GM19239 (cell line): ENCODE measurements around the gene MMP24.
"Not testable (repeated sequence)": the region's sequence is repeated elsewhere in the genome, so short reads cannot be mapped to it uniquely, and the experiment has no call there.

ENCODE experiments used
- DNase-seq: peaks from one replicate; pipeline ENCODE4 v3.0.0; 2011; ENCODE audit warnings: low spot score; ENCODE audit not compliant: insufficient read length
- FAIRE-seq: peaks from 2 replicates; lab custom pipeline; 2011; peaks lifted over from hg19 to GRCh38; lab: Jason Lieb, UNC

MMP24 gene

DNA sequence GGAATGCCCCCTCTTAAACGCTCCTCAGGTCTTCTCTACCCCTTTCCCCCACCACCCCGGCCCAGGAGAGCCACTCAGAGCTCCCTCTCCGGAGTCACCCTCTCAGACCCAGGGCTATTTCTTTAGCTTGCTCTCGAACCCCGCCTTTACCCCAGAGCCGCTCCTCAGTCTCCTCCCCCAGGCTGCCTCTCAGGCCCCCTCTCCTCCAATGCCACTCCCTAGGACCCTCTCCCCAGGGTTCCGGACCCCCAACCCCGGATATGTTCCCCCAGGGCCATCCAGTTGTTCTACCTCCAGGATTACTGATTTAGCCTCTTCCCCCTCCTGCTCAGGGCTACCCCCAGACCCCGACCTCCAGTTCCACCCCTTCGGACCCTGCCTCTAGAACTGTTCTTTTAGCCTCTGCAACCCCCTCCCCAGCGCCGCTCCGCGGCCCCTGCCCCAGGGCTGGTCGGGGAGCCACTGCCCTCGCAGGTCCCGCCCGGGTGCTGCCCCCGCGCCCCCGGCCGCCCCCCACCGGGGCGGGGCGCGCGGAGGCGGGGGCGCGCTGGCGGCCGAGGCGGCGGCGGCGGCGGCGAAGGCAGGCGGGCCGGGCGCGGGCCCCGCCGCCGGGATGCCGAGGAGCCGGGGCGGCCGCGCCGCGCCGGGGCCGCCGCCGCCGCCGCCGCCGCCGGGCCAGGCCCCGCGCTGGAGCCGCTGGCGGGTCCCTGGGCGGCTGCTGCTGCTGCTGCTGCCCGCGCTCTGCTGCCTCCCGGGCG, at the start of gene MMP24:
TSS of gene MMP24 (plus strand) at position 565 of the 758 bp plus-strand sequence. CDS start at position 614, 49 bp downstream.
- DNase-seq (peak; percentile 54), FAIRE-seq (no peak)

DNA sequence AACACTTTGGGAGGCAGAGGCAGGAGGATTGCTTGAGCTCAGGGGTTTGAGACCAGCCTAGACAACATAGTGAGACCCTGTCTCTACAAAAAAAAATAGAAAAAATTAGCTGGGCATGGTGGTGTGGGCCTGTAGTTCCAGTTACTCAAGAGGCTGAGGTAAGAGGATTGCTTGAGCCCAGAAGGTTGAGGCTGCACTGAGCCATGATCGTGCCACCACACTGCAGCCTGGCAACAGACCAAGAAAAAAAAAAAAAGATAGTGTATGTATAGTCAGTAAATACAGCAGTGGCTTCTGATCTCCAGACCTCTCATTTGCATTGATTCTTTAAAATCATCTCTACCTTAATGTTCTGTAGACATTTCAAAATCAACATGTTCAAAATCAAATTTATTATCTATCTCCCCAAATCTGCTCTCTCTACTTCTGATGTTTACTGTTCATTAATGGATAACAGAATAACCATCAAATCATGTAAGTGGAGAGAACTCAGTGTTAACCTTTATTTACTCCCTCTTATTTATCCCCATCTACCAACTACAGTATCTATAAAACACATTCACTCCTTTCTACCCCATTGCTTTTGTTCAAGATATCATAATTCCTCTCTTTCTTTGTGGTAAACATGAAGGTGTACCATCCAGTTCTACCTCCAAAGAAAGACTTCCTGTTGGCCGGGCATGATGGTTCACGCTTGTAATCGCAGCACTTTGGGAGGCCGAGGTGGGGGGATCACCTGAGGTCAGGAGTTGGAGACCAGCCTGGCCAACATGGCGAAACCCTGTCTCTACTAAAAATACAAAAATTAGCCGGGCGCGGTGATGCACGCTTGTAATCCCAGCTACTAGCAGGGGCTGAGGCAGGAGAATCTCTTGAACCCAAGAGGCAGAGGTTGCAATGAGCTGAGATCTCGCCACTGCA, 46.9 kb upstream of the MMP24 start:
- no peak for DNase-seq
- no peak for FAIRE-seq

DNA sequence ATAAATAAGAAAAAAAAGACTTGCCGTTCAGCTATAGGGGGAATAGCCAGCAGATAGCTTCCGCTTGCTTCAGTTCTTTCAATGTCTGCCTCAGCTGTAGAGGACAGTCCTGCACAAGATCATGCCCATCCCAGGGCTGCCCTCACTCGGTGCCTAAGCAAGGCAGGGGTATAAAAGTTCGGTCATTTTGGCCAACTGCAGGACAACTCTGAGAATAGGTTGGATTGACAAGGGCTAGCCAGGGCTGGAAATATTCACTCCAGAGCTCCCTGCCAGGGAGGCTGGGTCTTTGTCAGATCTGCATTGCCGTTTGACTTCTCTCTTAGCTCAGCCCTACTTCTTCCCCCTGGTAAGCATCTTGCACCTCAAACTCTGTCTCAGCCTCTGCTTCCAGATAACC, 46.2 kb upstream of the MMP24 start:
- FAIRE-seq: no peak

DNA sequence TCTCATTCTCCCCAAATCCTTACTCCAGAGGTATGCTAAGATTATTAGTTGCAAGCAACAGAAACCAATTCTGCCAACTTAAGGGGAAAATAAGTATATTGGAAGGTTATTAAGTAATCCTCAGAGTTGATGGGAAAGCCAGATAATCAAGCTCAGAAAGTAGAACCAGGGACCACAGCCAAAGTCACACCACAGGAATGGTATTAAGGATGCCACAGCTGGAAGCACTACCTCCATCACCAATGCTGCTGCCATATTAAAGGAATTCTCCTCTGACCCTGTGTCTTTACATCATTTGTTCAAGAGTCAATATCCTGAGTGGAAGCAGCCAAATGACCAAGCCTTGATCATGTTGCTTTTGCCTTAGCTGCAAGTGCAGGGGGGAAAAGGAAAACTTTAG, 44.8 kb upstream of the MMP24 start:
- FAIRE-seq (no peak), DNase-seq (no peak)

More for the DNA sequence above, 46.2 kb upstream of the MMP24 start:
- no peak for DNase-seq

DNA sequence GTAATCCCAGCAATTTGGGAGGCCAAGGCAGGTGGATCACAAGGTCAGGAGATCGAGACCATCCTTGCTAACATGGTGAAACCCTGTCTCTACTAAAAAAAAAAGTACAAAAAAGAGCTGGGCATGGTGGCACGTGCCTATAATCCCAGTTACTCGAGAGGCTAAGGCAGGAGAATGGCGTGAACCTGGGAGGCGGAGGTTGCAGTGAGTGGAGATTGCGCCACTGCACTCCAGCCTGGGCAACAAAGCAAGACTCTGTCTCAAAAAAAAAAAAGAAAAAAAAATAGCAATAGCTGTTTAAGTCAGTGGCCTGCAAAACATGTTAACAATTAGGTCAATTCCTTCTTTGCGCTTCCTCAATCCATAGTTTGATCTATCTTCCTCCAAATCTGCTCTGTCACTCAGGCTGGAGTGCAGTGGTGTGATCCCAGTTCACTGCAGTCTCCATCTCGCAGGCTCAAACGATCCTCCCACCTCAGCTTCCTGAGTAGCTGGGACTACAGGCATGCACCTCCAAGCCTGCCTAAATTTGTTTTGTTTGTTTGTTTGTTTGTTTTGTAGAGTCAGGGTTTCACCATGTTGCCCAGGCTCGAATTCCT, 39.7 kb upstream of the MMP24 start:
- not testable (repeated sequence) for FAIRE-seq, DNase-seq

DNA sequence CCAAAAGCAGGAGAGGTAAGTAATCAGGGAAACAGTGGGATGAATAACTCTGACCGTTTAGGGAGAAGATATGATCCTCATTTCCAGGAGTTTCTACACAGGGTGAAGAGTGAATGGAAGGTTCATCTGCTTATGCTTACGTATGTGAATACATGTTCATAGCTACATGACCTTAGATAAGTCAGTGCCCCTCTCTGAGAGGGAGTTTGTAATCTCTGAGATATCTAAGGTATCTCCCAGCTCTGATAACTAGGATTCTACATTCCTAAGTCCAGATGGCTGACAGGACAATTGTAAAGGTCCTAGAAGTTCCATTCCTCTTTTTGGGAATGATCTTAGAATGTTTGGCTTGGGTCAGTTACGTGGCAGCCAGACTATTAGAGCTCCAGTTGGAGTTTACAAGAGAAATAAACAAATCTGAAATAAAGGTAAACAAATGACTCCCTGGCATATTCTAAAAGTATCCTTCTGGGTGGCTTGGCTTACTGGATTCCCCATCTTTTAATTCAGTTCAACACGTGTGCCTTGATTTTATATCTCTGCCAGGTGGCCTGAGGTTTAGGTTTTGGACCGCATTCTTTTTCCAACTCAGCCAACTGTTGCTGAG, 38.8 kb upstream of the MMP24 start:
- FAIRE-seq (no peak), DNase-seq (no peak)

DNA sequence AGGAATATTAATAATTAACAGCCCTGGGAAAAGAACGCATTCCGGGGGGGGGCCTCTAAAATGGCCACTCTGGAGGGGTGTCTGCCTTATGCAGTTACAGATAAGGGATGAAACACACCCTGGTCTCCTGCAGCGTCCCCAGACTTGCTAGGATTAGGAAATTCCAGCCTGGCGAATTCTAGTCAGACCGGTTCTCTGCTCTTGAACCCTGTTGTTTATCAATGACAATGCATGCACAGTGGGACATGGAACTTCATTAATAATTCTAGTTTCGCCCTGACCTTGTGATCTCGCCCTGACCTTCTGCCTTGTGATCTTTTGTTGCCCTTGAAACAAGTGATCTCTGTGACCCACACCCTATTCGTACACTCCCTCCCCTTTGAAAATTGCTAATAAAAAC, 37.3 kb upstream of the MMP24 start:
- not testable (repeated sequence) for FAIRE-seq, DNase-seq

DNA sequence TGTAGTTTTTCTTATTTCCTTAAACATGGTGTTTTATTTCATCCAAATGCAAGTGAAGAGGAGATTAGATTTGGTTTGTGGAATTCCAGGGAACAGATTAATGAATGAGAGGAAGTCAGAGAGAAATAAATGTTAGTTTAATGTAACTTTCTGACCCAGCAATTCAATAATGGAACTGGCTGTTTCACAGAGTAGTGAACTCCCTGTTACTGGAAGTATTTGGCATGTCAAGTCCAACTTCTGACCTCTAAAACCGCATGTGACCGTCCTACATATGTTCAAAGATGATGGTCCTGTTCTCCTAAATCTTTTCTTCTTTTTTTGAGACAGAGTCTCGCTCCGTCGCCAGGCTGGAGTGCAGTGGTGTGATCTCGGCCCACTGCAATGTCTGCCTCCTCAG, 35.9 kb upstream of the MMP24 start:
- FAIRE-seq (no peak), DNase-seq (no peak)

DNA sequence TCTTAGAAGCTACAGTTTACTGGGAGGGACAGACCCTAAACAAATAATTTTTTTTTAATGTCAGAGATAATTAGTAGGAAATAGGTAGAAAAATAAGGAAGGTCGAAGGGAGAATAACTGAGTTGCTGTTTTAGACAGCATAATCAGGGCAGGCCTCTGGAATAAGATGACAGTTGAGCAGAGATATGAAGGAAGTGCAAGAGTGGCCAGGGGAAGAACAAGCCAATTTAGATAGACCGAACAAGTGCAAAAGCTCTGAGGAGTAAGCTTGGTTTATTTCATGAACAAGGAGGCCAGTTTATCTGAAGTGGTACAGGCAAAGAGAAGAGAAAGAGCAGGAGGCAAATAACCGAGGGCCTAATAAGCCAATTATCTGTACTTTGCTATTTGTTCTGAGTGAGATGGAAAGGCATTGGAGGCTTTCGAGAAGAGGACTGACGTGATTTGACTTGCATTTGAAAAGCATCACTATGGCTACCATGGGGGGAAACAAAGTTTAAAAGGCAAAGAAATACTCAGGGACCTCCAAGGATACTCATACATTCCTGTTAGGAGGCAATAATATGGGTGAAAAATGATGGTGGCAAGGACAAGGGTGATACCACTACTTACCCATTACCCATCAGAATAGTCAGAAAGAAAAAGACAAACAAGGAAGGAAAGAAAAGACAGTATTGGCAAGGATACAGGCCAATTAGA, 34.9 kb upstream of the MMP24 start:
- FAIRE-seq (no peak), DNase-seq (no peak)

DNA sequence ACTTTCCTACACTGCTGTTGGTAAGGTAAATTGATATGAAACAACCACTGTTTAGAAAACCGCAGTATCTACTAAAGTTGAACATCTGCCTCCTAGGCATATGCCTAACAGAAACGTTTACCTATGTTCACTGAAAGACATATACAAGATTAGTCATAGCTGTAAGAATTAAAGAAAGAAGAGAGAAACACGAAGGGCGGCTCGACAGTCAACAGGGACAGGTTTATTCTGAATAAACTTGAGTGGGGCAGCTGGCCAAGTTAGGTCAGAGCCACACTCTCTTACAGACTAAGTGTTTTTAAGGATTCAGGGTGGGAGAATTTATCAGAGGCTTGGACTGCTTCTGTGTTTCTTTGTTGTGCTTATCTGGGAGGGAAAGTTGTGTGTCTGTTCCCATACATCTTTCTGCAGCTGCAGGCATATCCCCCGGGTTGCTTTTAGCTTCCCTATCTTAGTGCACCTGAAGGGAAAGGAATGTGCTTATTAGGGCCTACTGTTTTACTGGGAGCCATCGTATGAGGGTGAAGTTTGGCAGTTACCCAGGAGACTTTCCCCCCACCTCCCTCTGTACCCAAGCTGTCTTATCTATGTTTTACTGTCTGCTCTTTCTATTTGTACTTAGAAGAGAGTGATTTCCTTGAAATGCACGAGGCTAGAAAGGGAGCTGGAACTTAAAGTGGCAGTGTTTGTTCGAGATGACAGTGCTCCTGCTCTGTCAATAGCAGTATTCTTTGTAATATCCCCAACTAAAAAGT, 34.2 kb upstream of the MMP24 start:
- DNase-seq (no peak), FAIRE-seq (no peak)

DNA sequence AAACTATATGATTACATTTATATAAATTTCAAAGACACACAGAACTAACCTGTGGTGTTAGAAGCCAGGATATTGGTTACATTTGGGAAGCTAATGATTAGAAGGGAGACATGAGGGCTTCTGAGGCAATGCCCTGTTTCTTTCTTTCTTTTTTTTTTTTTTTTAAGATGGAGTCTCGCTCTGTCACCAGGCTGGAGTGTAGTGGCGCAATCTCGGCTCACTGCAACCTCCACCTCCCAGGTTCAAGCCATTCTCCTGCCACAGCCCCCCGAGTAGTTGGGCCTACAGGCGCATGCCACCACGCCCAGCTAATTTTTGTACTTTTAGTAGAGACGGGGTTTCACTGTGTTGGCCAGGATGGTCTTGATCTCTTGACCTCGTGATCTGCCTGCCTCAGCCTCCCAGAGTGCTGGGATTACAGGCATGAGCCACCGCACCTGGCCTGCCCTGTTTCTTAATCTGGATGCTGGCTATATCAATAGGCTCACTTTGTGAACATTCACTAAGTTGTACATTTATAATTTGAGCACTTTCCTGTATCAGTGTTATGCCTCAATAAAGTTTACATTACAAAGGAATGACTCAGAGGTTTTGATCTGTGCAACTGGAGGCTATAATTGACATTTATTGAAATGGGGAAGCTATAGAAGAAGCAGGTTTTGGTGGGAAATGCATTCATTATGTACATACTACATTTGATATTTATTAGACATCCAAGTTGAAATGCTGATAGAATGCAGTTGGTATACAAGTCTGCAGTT, 33.3 kb upstream of the MMP24 start:
- not testable (repeated sequence) for FAIRE-seq, DNase-seq

DNA sequence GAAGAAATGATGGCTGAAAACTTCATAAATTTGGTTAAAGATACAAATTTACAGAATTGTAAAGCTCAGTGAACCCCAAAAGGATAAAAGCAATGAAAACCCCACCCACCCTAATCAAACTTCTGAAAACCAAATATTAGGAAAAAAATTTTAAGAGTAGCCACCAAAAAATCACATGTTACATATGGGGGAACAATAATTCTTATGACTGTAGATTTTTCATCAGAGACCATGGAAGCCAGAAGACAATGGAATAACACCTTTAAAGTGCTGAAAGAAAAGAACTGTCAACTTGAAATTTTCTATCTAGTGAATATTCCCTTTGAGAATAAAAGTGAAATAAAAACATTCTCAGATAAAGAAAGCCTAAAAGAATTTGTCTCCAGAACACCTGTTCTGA, 30.2 kb upstream of the MMP24 start:
- FAIRE-seq (no peak), DNase-seq (no peak)

DNA sequence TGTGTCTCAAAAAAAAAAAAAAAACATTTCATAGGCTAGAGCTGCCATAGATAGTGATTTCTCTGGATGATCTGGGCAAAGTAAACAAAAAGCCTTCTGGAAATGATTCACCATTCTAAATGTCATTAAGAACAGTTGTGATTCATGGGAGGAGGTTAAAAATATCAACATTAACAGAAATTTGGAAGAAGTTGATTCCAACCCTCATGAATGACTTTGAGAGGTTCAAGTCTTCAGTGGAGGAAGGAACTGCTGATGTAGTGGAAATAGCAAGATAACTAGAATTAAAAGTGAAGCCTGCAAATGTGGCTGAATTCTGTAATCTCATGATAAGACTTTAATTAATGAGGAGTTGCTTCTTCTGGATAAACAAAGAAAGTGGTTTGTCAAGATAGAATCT, 26.8 kb upstream of the MMP24 start:
- DNase-seq (no peak), FAIRE-seq (no peak)

DNA sequence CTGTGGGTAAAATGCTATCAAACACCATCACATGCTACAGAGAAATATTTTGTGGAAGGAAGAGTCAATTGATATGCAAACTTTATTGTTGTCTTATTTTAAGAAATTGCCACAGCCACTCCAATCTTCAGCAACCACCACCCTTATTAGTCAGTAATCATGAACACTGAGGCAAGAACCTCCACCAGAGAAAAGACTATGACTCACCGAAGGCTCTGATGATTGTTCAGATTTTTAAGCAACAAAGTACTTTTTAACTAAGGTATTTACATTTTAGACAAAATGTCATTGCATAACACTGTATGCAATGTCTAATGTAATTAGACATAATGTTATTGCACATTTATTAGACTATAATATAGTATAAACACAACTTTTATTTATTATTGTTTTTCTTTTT, 26.2 kb upstream of the MMP24 start:
- no peak for DNase-seq
- FAIRE-seq: no peak

DNA sequence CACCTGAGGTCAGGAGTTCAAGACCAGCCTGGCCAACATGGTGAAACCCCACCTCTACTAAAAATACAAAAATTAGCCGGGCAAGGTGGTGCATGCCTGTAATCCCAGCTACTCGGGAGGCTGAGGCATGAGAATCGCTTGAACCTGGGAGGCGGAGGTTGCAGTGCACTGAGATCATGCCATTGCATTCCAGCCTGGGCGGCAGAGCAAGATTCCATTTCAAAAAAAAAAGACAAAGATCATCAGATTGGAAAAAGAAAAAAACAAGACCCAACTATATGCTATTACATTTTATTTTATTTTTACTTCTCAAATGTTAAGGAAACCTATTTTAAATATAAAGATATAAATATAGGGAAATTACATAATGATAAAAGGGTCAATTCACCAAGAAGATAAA, 25.0 kb upstream of the MMP24 start:
- not testable (repeated sequence) for DNase-seq, FAIRE-seq

DNA sequence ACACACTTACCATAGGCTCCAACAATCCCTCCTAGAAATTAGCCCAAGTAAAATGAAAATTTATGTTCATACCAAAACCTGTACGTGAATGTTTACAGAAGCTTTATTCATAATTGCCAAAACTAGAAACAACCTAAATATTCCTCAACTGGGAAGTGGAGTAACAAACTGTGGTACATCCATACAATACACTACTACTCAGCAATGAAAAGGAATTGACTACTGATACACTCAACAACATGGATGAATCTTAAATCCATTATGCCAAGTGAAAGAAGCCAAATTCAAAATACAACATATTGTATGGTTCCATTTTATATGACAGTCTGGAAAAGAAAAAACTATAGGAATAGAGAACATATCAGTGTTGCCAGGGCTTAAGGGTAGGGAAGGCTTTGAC, 19.7 kb upstream of the MMP24 start:
- no peak for DNase-seq

DNA sequence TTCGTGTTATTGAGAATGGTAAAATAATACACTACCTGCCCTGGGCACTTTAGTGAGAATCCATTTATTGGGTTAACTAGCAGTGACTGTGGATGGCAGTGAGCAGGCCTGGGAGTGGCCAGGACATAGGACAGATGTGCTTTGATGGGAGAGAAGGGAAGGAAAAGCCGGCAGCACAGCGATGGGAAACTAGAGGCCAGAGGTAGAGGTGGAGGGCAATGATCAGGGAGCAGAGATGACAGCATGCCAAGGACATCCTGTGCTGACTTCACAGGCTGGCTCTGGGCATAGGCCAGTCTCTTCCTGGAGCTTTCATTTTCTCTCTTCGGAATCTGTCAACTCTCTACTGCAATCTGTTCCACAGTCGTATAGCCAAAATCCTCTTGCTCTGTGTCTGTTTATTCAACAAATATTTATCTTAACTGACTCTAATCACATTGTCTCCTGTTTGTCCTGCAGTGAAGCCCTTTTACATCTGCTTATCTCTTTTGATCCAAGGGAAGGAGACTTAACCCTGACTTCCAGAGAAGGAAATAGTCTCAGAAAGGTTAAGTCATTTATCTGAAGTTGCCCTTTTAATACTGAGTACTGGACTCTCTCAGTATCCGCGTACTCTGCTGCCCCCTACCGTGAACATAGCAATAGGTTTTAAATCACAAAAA, 18.4 kb upstream of the MMP24 start:
- FAIRE-seq (peak; percentile 51), DNase-seq (peak; percentile 40)

More for the DNA sequence above, 19.7 kb upstream of the MMP24 start:
- FAIRE-seq: no peak
